Gastrocnemius medialis (tissue), 4 donors: ENCODE results near the gene RAD51B.

Source experiments
- POLR2A ChIP-seq, 2 donors: fragments of 450-650 bp; IDR thresholded peaks; one replicate each; pipeline ENCODE4 v1.6.1; 2017; ENCODE audit warnings: antibody characterized with exemption in 2 of 2, mild to moderate bottlenecking in 2 of 2, moderate library complexity in 2 of 2
- TF ChIP-seq, protein P1 (sequence below), 5 experiments: fragments of 450-650 bp in 3 of 5; fragments of 200-600 bp in 2 of 5; sonication (generic) in 2 of 5; IDR thresholded peaks in 4 of 5; conservative IDR thresholded peaks in 1 of 5; 1 replicate in 4 of 5; 2 replicates in 1 of 5; pipeline ENCODE4 v1.5.1; 2016 to 2019; ENCODE audit warnings: antibody characterized with exemption in 5 of 5, mild to moderate bottlenecking in 3 of 5, moderate library complexity in 3 of 5

DNA sequence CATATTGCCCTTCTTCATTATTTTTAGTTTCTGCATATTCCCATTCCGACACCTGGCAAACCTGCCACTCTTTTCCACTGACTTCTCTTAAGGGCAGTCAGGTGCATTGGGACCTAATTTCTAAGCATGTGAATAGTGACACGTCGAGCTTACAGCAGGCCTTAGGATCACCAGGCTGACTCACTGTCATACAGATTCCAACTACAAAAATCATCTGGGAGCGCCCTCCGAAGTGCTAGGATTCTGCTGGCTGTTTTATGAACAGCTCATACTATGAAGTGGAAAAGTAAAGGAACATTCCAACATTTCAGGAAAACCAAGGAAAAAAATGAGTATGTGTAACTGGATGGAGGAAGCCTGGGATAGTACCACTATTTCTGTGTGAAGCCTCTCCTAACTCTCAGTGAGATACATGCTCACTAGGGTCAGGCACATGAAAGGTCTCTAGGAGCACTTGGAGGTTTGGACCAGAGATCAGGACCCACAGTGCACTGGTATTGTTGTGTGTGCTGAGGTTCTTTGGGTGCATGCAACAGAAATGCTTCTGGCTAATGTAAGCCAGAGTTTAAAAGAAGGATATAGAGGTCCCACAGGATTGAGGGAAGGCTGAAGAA is 715.9 kb downstream of the RAD51B start:
- TF ChIP-seq, protein P1, sequence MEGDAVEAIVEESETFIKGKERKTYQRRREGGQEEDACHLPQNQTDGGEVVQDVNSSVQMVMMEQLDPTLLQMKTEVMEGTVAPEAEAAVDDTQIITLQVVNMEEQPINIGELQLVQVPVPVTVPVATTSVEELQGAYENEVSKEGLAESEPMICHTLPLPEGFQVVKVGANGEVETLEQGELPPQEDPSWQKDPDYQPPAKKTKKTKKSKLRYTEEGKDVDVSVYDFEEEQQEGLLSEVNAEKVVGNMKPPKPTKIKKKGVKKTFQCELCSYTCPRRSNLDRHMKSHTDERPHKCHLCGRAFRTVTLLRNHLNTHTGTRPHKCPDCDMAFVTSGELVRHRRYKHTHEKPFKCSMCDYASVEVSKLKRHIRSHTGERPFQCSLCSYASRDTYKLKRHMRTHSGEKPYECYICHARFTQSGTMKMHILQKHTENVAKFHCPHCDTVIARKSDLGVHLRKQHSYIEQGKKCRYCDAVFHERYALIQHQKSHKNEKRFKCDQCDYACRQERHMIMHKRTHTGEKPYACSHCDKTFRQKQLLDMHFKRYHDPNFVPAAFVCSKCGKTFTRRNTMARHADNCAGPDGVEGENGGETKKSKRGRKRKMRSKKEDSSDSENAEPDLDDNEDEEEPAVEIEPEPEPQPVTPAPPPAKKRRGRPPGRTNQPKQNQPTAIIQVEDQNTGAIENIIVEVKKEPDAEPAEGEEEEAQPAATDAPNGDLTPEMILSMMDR (IDR thresholded peaks at IDR 0.05 in 4 of 5, conservative IDR thresholded peaks at IDR 0.05 in 1 of 5): no peak
- no peak for TF ChIP-seq POLR2A (IDR thresholded peaks at IDR 0.05)
